GM06990 (cell line): ENCODE results near the gene ENOX1.

Experiments
- DNase-seq: peaks from one replicate; pipeline ENCODE4 v3.0.0-alpha.2; 2011; ENCODE audit not compliant: insufficient read length; ENCODE audit errors: extremely low read depth
- H3K27me3 ChIP-seq: replicated peaks from 2 replicates; pipeline ENCODE4 v1.6.0; 2011; ENCODE audit warnings: low read length; ENCODE audit not compliant: control insufficient read depth, insufficient read depth
- H3K36me3 ChIP-seq: 2 replicates; pipeline ENCODE4 v1.5.1; 2011; ENCODE audit warnings: low read length; ENCODE audit not compliant: control insufficient read depth, insufficient read depth
- H3K4me3 ChIP-seq: replicated peaks from 2 replicates; pipeline ENCODE4 v1.5.1; 2011; ENCODE audit warnings: low read depth, mild to moderate bottlenecking, control low read depth, low read length
- CTCF ChIP-seq: IDR thresholded peaks from 2 replicates; pipeline ENCODE4 v1.5.1; 2011; ENCODE audit warnings: low read length, control low read depth, mild to moderate bottlenecking, inconsistent platforms; ENCODE audit not compliant: insufficient read depth, poor library complexity, severe bottlenecking

ENOX1 gene

GRCh38 chr13:43316281-43316680, 470.5 kb downstream of the ENOX1 start:
- DNase-seq: no peak

DNA sequence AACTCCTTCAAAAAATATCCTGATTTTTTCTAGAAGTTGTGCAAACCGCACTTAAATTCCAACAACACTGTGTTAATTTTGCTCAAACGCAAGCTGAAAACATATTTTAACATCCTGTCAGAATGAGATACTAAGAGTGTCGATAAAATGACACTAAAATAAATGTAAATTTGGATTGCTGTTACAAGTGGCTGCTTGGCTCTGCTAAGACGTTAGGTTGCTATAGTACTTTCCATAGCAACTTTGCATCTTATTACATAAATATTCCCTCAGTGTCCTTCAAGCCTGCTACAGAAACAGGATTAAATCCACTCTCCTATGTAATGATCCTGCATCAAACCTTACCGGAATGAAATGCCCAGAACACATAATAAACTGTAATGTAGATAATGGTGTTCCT, 471.2 kb downstream of the ENOX1 start:
- Histone ChIP-seq H3K27me3 (no peaks in the 10 kb centered on the region), H3K36me3 (no peaks in the 10 kb centered on the region), H3K4me3 (no peak overlapping the region)
- DNase-seq: no peak
- TF ChIP-seq CTCF: no peak

More at GRCh38 chr13:43316281-43316680, 470.5 kb downstream of the ENOX1 start:
- Histone ChIP-seq H3K4me3 (no peak overlapping the region), H3K36me3 (no peaks in the 10 kb centered on the region), H3K27me3 (no peaks in the 10 kb centered on the region)
- no peak for TF ChIP-seq CTCF

GRCh38 chr13:43309311-43309710, 477.5 kb downstream of the ENOX1 start:
- TF ChIP-seq CTCF: no peak
- no peaks in the 10 kb centered on the region for H3K27me3 ChIP-seq
- no peaks in the 10 kb centered on the region for H3K36me3 ChIP-seq
- H3K4me3 ChIP-seq: no peak overlapping the region
- DNase-seq: no peak

DNA sequence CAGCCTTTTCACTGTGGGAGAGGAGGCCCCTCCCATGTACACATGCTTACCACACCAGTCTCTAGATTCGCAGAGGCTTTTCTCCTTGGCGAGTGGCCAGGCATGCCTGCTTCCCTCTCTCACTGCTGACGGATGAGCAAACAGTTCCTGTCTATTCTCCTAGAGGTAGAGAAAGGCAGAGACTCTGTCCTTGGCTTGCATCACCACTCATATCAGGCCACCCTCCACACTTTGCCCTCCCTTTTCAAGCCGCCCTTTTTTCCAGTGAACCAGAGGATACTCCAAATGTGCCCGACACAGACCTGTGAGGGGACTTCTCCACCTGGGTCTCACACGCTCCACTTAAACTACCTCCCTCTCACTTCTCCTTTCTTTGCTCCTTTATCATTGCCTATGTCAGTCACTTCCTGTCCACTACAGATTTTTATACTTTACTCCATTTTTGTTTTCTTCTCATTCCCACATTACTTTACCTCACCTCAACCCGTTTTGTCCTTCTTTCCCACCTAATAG, 478.8 kb downstream of the ENOX1 start:
- Histone ChIP-seq H3K36me3 (no peaks in the 10 kb centered on the region), H3K27me3 (no peaks in the 10 kb centered on the region), H3K4me3 (no peak overlapping the region)
- no peak for TF ChIP-seq CTCF
- peak; percentile 72 for DNase-seq

- no peaks in the 10 kb centered on the region for H3K36me3 ChIP-seq
- no peaks in the 10 kb centered on the region for H3K27me3 ChIP-seq
- no peak overlapping the region for H3K4me3 ChIP-seq
- no peak for DNase-seq
- TF ChIP-seq CTCF: no peak
These were observed 479.4 kb downstream of the ENOX1 start for GRCh38 chr13:43307221-43307920.

DNA sequence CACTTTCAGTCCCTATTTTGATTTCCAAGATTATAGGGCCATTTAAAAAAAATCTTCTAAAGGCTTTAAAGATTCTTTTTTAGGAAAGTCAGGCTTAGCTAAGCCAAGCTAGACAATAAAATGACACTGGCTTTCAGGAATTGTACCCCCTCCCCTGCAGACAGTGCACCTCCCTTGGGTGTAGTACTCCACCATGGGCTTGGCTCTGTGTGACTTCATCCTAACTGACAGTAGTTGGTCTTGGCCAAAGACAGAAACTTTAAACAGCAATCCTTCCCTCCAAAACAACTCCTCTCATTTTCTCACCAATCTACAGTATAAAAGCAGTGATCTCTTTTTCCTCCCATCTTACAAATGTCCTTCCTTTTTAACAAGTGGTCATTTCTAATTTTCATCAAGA, 480.4 kb downstream of the ENOX1 start:
- DNase-seq: no peak
- Histone ChIP-seq H3K27me3 (no peaks in the 10 kb centered on the region), H3K36me3 (no peaks in the 10 kb centered on the region), H3K4me3 (no peak overlapping the region)
- TF ChIP-seq CTCF: no peak
